ENCODE results near the gene PSME2. TPM values are rescaled to one million over a fixed set of nuclear protein-coding genes. Genes with fewer than 3 reads are reported as not detected.

Gene PSME2
- total and polyA plus RNA-seq, 2 of the 13 experiments (the other 11 are each of a cell fraction or from before 2014, with no cell fraction given), result 332 to 716 TPM

GRCh38 chr14:24186831-24187538 lies 40.6 kb upstream of the PSME2 start:
- intact Hi-C loops (cut with micrococcal nuclease; ENCODE audit: unreplicated experiment) (no loop called here), in situ Hi-C loops (cut with HindIII; ENCODE audit: extremely low pct_ligation_motif_present, low pct_unique_long_range_greater_than_20kb) (no loop called here)
- H3K9me3 ChIP-seq (ENCODE audit: low read length), result no peaks in the 10 kb centered on the region
- H3K27ac ChIP-seq (ENCODE audit: extremely low read length, insufficient read depth, low read length), result no peak overlapping the region
- FAIRE-seq, result no peak
- no peaks in the 10 kb centered on the region for H4K20me1 ChIP-seq (ENCODE audit: insufficient read depth, low read length)
- ChIA-PET CTCF (ENCODE audit: low intra/inter-chr PET ratio, low total read pairs) (no interaction called here), POLR2A (interaction anchor here (0.8 to 6.4 kb wide), 9 partner anchors 9 to 112 kb away, joined by 4 to 65 read pairs (median 22); partner anchors contain the start of genes DCAF11, DHRS1, EMC9 and IRF9)
- no peaks in the 10 kb centered on the region for H3K27me3 ChIP-seq (ENCODE audit: control insufficient read depth in 1 of 2, insufficient read depth in 2 of 2, low read length in 2 of 2)
- no peak for DNase-seq (ENCODE audit: low spot score)
- H2AFZ ChIP-seq (ENCODE audit: low read length), result no peak overlapping the region
- peaks cover 64 to 73% of the 10 kb centered on the region in 2 experiments for H3K36me3 ChIP-seq (replicated peaks in 1 of 2; ENCODE audit: control insufficient read depth in 1 of 2, insufficient read depth in 2 of 2, low read length in 2 of 2)
- H3K4me1 ChIP-seq (ENCODE audit: insufficient read depth, low read length), result peaks cover 28% of the 10 kb centered on the region
- no TSS peak for BruUV-seq (replicated peaks)
- H3K9ac ChIP-seq (ENCODE audit: insufficient read depth, low read depth, low read length), result peak overlapping the region; percentile 84; the same call in 1 of the 2 replicates
- H3K79me2 ChIP-seq (ENCODE audit: insufficient read depth, low read length), result peaks cover 16% of the 10 kb centered on the region
- 93% methylated on average over 10 of the region's 10 CpGs for WGBS (ENCODE audit: low lambda C conversion rate)
- peak overlapping the region; percentile 96 for H3K4me2 ChIP-seq (ENCODE audit: low read depth, low read length)
- H3K4me3 ChIP-seq (replicated peaks in 1 of 3; ENCODE audit: insufficient read depth in 1 of 3, low read depth in 2 of 3, low read length in 3 of 3), result peak overlapping the region in 2 of 3 experiments; percentile 77 to 92; a peak in 4 of 6 replicates
- no peak for ATAC-seq
- TF ChIP-seq EEA1 (CRISPR knock-in tag; IDR thresholded peaks at IDR 0.05; ENCODE audit: borderline replicate concordance) (0 out of 2 replicates have a peak, but pooled peaks have one; percentile 65), ZNF674 (CRISPR knock-in tag; IDR thresholded peaks at IDR 0.05; ENCODE audit: low read depth) (no peak), ZNF790 (CRISPR knock-in tag; IDR thresholded peaks at IDR 0.05; ENCODE audit: borderline replicate concordance) (no peak), STAG1 (CRISPR knock-in tag; IDR thresholded peaks at IDR 0.05) (no peak), CENPT (CRISPR knock-in tag; IDR thresholded peaks at IDR 0.05; ENCODE audit: low read depth) (0 out of 2 replicates have a peak, but pooled peaks have one; percentile 56), ZNF652 (CRISPR knock-in tag; IDR thresholded peaks at IDR 0.05; ENCODE audit: borderline replicate concordance, low read depth) (no peak), MBNL3 (CRISPR knock-in tag; conservative IDR thresholded peaks at IDR 0.05) (no peak), ZNF776 (CRISPR knock-in tag; IDR thresholded peaks at IDR 0.05) (peak; percentile 51; the same call in 1 of the 2 replicates), GATAD1 (CRISPR knock-in tag; IDR thresholded peaks at IDR 0.05) (0 out of 2 replicates have a peak, but pooled peaks have one; percentile 12), TERF1 (CRISPR knock-in tag; IDR thresholded peaks at IDR 0.05) (0 out of 2 replicates have a peak, but pooled peaks have one; percentile 30), ZBTB26 (CRISPR knock-in tag; IDR thresholded peaks at IDR 0.05; ENCODE audit: borderline replicate concordance) (0 out of 2 replicates have a peak, but pooled peaks have one; percentile 34), ZNF333 (CRISPR knock-in tag; IDR thresholded peaks at IDR 0.05; ENCODE audit: borderline replicate concordance) (peak; percentile 34; the same call in 1 of the 2 replicates), KLF16 (CRISPR knock-in tag; IDR thresholded peaks at IDR 0.05) (0 out of 4 replicates have a peak, but pooled peaks of 1 of the 2 experiments have one; percentile 68), EP300 (IDR thresholded peaks at IDR 0.05; ENCODE audit: low read depth in 2 of 2, low read length in 2 of 2) (no peak), EP300 (CRISPR knock-in tag; IDR thresholded peaks at IDR 0.05; ENCODE audit: borderline replicate concordance) (0 out of 2 replicates have a peak, but pooled peaks have one; percentile 43), ZNF598 (CRISPR knock-in tag; IDR thresholded peaks at IDR 0.05; ENCODE audit: borderline replicate concordance) (no peak), BORCS8-MEF2B (CRISPR knock-in tag; IDR thresholded peaks at IDR 0.05) (peak; percentile 23; the same call in 1 of the 2 replicates), BRD4 (CRISPR knock-in tag; IDR thresholded peaks at IDR 0.05) (peak; percentile 53; the same call in 1 of the 2 replicates), CBFB (CRISPR knock-in tag; IDR thresholded peaks at IDR 0.05) (no peak)
- TF ChIP-seq, protein P1, sequence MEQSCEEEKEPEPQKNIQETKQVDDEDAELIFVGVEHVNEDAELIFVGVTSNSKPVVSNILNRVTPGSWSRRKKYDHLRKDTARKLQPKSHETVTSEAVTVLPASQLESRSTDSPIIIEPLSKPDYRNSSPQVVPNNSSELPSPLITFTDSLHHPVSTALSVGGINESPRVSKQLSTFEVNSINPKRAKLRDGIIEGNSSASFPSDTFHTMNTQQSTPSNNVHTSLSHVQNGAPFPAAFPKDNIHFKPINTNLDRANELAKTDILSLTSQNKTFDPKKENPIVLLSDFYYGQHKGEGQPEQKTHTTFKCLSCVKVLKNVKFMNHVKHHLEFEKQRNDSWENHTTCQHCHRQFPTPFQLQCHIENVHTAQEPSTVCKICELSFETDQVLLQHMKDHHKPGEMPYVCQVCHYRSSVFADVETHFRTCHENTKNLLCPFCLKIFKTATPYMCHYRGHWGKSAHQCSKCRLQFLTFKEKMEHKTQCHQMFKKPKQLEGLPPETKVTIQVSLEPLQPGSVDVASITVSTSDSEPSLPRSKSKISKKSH (CRISPR knock-in tag; IDR thresholded peaks at IDR 0.05; ENCODE audit: borderline replicate concordance), result peak; percentile 44; the same call in 1 of the 2 replicates
